NCI-H2107 (cell line): ENCODE data around the gene SGMS2.

Experiments
- DNase-seq: peaks from one replicate; lab custom pipeline; 2025; lab: John Stamatoyannopoulos, UW

The SGMS2 gene

GRCh38 chr4:107824350-107825071 is at the start of gene SGMS2:
SGMS2 (plus strand) TSS chr4:107824932; CDS start chr4:107895554, 70,622 bp downstream.
- DNase-seq: no peak

GRCh38 chr4:107777890-107778289 is 46.8 kb upstream of the SGMS2 start:
- no peak for DNase-seq

- DNase-seq: no peak
Observed at GRCh38 chr4:107778784-107779530, 45.8 kb upstream of the SGMS2 start.

- no peak for DNase-seq
Observed at GRCh38 chr4:107780665-107781064, 44.1 kb upstream of the SGMS2 start.

GRCh38 chr4:107791902-107792301 is 32.8 kb upstream of the SGMS2 start:
- DNase-seq: no peak

- DNase-seq: no peak
Observed at GRCh38 chr4:107792711-107793110, 32.0 kb upstream of the SGMS2 start.

GRCh38 chr4:107793996-107794395 is 30.7 kb upstream of the SGMS2 start:
- no peak for DNase-seq

GRCh38 chr4:107799669-107800450 is 24.9 kb upstream of the SGMS2 start:
- DNase-seq: no peak

- no peak for DNase-seq
Observed at GRCh38 chr4:107800706-107801105, 24.0 kb upstream of the SGMS2 start.

GRCh38 chr4:107801766-107802211 is 22.9 kb upstream of the SGMS2 start:
- no peak for DNase-seq

- DNase-seq: no peak
Observed at GRCh38 chr4:107804956-107805355, 19.8 kb upstream of the SGMS2 start.

GRCh38 chr4:107806196-107806595 is 18.5 kb upstream of the SGMS2 start:
- DNase-seq: no peak

GRCh38 chr4:107808572-107808971 is 16.2 kb upstream of the SGMS2 start:
- DNase-seq: no peak

- no peak for DNase-seq
Observed at GRCh38 chr4:107809210-107809609, 15.5 kb upstream of the SGMS2 start.

GRCh38 chr4:107814758-107815157 is 10.0 kb upstream of the SGMS2 start:
- no peak for DNase-seq

GRCh38 chr4:107815158-107815557 is 9.6 kb upstream of the SGMS2 start:
- no peak for DNase-seq

GRCh38 chr4:107818301-107818910 is 6.3 kb upstream of the SGMS2 start:
- DNase-seq: no peak

- no peak for DNase-seq
Observed at GRCh38 chr4:107823870-107824349, 822 bp upstream of the SGMS2 start.

- no peak for DNase-seq
Observed at GRCh38 chr4:107825072-107825824, 516 bp downstream of the SGMS2 start.

- no peak for DNase-seq
Observed at GRCh38 chr4:107826421-107826980, 1.8 kb downstream of the SGMS2 start.
